ENCODE data around the gene RAB18. TPM values are rescaled to one million over a fixed set of nuclear protein-coding genes. Genes with fewer than 3 reads are reported as not detected.

RAB18 gene
- total and polyA plus RNA-seq, 2 of the 8 experiments (the other 6 are each of a cell fraction or from before 2014, with no cell fraction given): 14.7 to 69.7 TPM

DNA sequence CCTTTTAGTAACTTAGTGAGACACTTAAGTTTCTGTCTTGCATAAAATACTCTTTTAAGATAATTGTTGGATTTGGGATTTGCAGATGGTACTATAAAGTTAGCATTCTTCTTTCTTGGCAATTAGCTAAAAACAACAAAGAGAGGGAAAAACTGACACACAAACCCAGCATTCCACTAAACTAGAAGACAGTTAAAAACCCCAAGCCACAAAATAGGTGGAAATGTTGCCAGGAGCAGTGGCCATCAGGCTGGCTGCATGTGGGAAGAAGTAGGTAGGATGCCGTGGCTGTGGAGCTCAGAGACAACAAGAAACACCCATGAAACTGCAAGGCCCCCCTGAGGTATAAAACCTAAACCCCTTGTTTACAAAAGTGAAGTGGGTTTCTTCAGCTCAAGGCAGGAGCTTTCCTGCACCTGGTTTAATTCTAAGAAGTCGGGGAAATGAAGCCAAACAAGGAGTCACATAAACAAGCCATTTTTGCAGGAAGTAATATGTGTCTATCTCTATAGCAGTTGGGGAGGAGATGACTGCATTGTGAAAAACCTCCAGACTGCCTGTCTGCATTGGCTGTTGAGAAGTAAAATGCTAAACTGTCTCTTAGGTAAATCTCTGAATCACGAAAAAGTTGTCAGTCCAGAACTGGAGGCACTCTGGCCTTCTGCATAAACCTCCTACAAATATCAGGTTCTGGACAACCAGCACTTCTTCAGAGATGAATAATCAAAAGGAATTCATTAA, 9.5 kb downstream of the RAB18 start:
- Histone ChIP-seq H3K4me2 (ENCODE audit: insufficient read depth in 1 of 2, low read depth in 2 of 2, low read length in 2 of 2) (no peak overlapping the region), H3K18ac (ENCODE audit: extremely low read depth, low read length) (no peak overlapping the region), H4K20me1 (replicated peaks in 1 of 2; ENCODE audit: control insufficient read depth in 1 of 2, insufficient read depth in 2 of 2, low read length in 2 of 2) (no peaks in the 10 kb centered on the region), H2BK120ac (replicated peaks; ENCODE audit: low read depth, low read length) (no peak overlapping the region), H3K23ac (ENCODE audit: insufficient read length) (no peak overlapping the region), H2AK5ac (ENCODE audit: low read depth, low read length) (no peak overlapping the region), H2BK15ac (ENCODE audit: low read length) (no peak overlapping the region), H2AFZ (ENCODE audit: low read length) (no peak overlapping the region), H2BK20ac (ENCODE audit: low read length) (no peak overlapping the region), H4K91ac (replicated peaks; ENCODE audit: insufficient read length, low read length) (no peak overlapping the region), H3K4me1 (replicated peaks in 1 of 4; ENCODE audit: control insufficient read depth in 3 of 4, insufficient read depth in 4 of 4, low read length in 3 of 4) (no peaks in the 10 kb centered on the region), H4K5ac (ENCODE audit: insufficient read length, low read depth, low read length) (no peak overlapping the region), H3K9me3 (ENCODE audit: insufficient read depth in 2 of 2, low read depth in 1 of 2, low read length in 1 of 2) (no peaks in the 10 kb centered on the region), H3K23me2 (ENCODE audit: low read depth, low read length) (no peaks in the 10 kb centered on the region), H3K4ac (replicated peaks; ENCODE audit: insufficient read length, low read depth, low read length) (no peak overlapping the region), H3K56ac (replicated peaks; ENCODE audit: insufficient read length, low read depth, low read length) (no peak overlapping the region), H4K8ac (ENCODE audit: extremely low read depth, insufficient read depth, low read length) (no peak overlapping the region), H3K79me2 (ENCODE audit: control insufficient read depth in 1 of 2, insufficient read depth in 2 of 2, low read length in 2 of 2) (peaks cover 0 to 30% of the 10 kb centered on the region in 2 experiments; a peak in 2 of 4 replicates), H3K27me3 (replicated peaks in 1 of 4; ENCODE audit: control insufficient read depth in 3 of 4, extremely low read depth in 1 of 4, insufficient read depth in 3 of 4, low read length in 3 of 4) (no peaks in the 10 kb centered on the region), H3K9ac (replicated peaks in 1 of 4; ENCODE audit: extremely low read depth in 1 of 4, low read depth in 3 of 4, low read length in 3 of 4) (no peak overlapping the region), H2BK12ac (ENCODE audit: low read depth, low read length) (no peak overlapping the region), H3K27ac (ENCODE audit: low read depth, low read length) (no peak overlapping the region), H3K36me3 (ENCODE audit: control insufficient read depth in 2 of 4, insufficient read depth in 4 of 4, low read length in 3 of 4) (peaks cover 0 to 14% (median 0%) of the 10 kb centered on the region in 4 experiments; a peak in 2 of 8 replicates), H3K79me1 (ENCODE audit: low read depth, low read length) (no peaks in the 10 kb centered on the region), H3K4me3 (ENCODE audit: extremely low read depth in 1 of 4, insufficient read depth in 2 of 4, low read depth in 3 of 4, low read length in 4 of 4) (no peak overlapping the region), H2BK5ac (ENCODE audit: low read depth, low read length) (no peak overlapping the region), H3K14ac (ENCODE audit: insufficient read length) (no peak overlapping the region)
- CTCF ChIA-PET (ENCODE audit: partially characterized antibody): interaction anchor here (0.9 kb wide), 1 partner anchor 15 kb away, joined by 3 read pairs; no protein-coding TSS in a partner anchor
- DNase-seq (ENCODE audit: low read depth in 1 of 2, low spot score in 2 of 2): no peak
- WGBS, 2 experiments (ENCODE audit: extremely low coverage in 1 of 2, insufficient coverage in 1 of 2, insufficient read length in 1 of 2, insufficient replicate concordance in 2 of 2, low coverage in 1 of 2, low lambda C conversion rate in 2 of 2, missing lambda C conversion rate in 1 of 2): 96% methylated on average over 3 of the region's 3 CpGs; no CpG with 5 or more reads in 1 of the 2 experiments
- no peak for FAIRE-seq
- POLR2A ChIA-PET (ENCODE audit: partially characterized antibody): interaction anchor here (1.0 kb wide), 1 partner anchor 10 kb away, joined by 4 read pairs; the partner anchor contains the start of gene RAB18
- TF ChIP-seq POLR2A (IDR thresholded peaks at IDR 0.05; ENCODE audit: control extremely low read depth in 1 of 2, low read depth in 2 of 2, low read length in 2 of 2) (no peak), ASH2L (IDR thresholded peaks at IDR 0.05; ENCODE audit: low read length) (no peak), MAFK (IDR thresholded peaks at IDR 0.05; ENCODE audit: low read depth, low read length) (no peak), SAP30 (IDR thresholded peaks at IDR 0.05; ENCODE audit: insufficient read depth, insufficient replicate concordance, low read length) (no peak), YY1 (IDR thresholded peaks at IDR 0.05; ENCODE audit: low read depth, low read length) (no peak), GABPA (IDR thresholded peaks at IDR 0.05; ENCODE audit: borderline replicate concordance, insufficient read depth, low read length) (no peak), SUZ12 (IDR thresholded peaks at IDR 0.05; ENCODE audit: low read length) (no peak), HDAC2 (IDR thresholded peaks at IDR 0.05; ENCODE audit: borderline replicate concordance in 1 of 2, low read depth in 2 of 2, low read length in 2 of 2) (no peak), POLR2AphosphoS5 (IDR thresholded peaks at IDR 0.05; ENCODE audit: low read depth, low read length) (no peak), POU5F1 (IDR thresholded peaks at IDR 0.05; ENCODE audit: low read depth, low read length) (no peak), SP1 (IDR thresholded peaks at IDR 0.05; ENCODE audit: low read depth, low read length) (no peak), TEAD4 (IDR thresholded peaks at IDR 0.05; ENCODE audit: low read depth, low read length) (no peak)
